ENCODE results near the gene SPATA9.

Gene SPATA9

GRCh38 chr5:95646569-95647431, 36.0 kb downstream of the SPATA9 start, which contains the start of gene RFESD (continued):
- TF ChIP-seq ZNF133 (tag by site-specific recombination; IDR thresholded peaks at IDR 0.05) (no peak), WT1 (tag by site-specific recombination; IDR thresholded peaks at IDR 0.05) (no peak), ZNF555 (tag by site-specific recombination; conservative IDR thresholded peaks at IDR 0.05) (no peak), ZBTB49 (tag by site-specific recombination; IDR thresholded peaks at IDR 0.05; ENCODE audit: low read depth) (no peak), ZNF777 (tag by site-specific recombination; IDR thresholded peaks at IDR 0.05; ENCODE audit: borderline replicate concordance) (no peak), ZNF391 (tag by site-specific recombination; IDR thresholded peaks at IDR 0.05; ENCODE audit: borderline replicate concordance, low read depth) (peak; percentile 72; the same call in 1 of the 2 replicates), BCL11A (tag by site-specific recombination; IDR thresholded peaks at IDR 0.05; ENCODE audit: low read depth) (no peak), ZNF654 (tag by site-specific recombination; IDR thresholded peaks at IDR 0.05; ENCODE audit: low read depth) (no peak), ZNF404 (tag by site-specific recombination; IDR thresholded peaks at IDR 0.05) (no peak), ZNF26 (tag by site-specific recombination; IDR thresholded peaks at IDR 0.05) (no peak), ZNF843 (tag by site-specific recombination; IDR thresholded peaks at IDR 0.05) (peak; percentile 42), ZIC2 (tag by site-specific recombination; IDR thresholded peaks at IDR 0.05) (no peak; the same call in 1 of the 2 replicates), ZNF280D (tag by site-specific recombination; IDR thresholded peaks at IDR 0.05) (0 out of 2 replicates have a peak, but pooled peaks have one; percentile 30), ZNF292 (tag by site-specific recombination; IDR thresholded peaks at IDR 0.05; ENCODE audit: borderline replicate concordance, low read depth) (no peak), ZNF23 (tag by site-specific recombination; IDR thresholded peaks at IDR 0.05; ENCODE audit: borderline replicate concordance) (no peak), ZNF580 (tag by site-specific recombination; IDR thresholded peaks at IDR 0.05) (no peak), ZNF473 (tag by site-specific recombination; IDR thresholded peaks at IDR 0.05) (no peak), ZNF692 (tag by site-specific recombination; IDR thresholded peaks at IDR 0.05) (peak; percentile 39; the same call in 1 of the 2 replicates), ZNF521 (tag by site-specific recombination; IDR thresholded peaks at IDR 0.05) (no peak), MZF1 (tag by site-specific recombination; IDR thresholded peaks at IDR 0.05; ENCODE audit: borderline replicate concordance) (no peak), ZNF416 (tag by site-specific recombination; IDR thresholded peaks at IDR 0.05) (no peak), ZNF324 (tag by site-specific recombination; IDR thresholded peaks at IDR 0.05) (peak; percentile 39; the same call in 1 of the 2 replicates), ZNF274 (IDR thresholded peaks at IDR 0.05; ENCODE audit: low read length) (no peak), ZNF274 (tag by site-specific recombination; IDR thresholded peaks at IDR 0.05; ENCODE audit: borderline replicate concordance) (no peak), ZFP3 (tag by site-specific recombination; IDR thresholded peaks at IDR 0.05; ENCODE audit: low read depth) (no peak), ZNF266 (tag by site-specific recombination; IDR thresholded peaks at IDR 0.05; ENCODE audit: low read depth) (no peak), ZNF530 (tag by site-specific recombination; IDR thresholded peaks at IDR 0.05; ENCODE audit: low read depth) (no peak), TCF7L2 (IDR thresholded peaks at IDR 0.05; ENCODE audit: borderline replicate concordance, low read depth, low read length) (no peak)
